ENCODE measurements around the gene TMEM31. TPM values are rescaled to one million over a fixed set of nuclear protein-coding genes. Genes with fewer than 3 reads are reported as not detected.

Gene TMEM31
- total and polyA plus RNA-seq, 9 of the 15 experiments (the other 6 are each of a cell fraction or from before 2014, with no cell fraction given) = 0.18 TPM; not detected in 8

DNA sequence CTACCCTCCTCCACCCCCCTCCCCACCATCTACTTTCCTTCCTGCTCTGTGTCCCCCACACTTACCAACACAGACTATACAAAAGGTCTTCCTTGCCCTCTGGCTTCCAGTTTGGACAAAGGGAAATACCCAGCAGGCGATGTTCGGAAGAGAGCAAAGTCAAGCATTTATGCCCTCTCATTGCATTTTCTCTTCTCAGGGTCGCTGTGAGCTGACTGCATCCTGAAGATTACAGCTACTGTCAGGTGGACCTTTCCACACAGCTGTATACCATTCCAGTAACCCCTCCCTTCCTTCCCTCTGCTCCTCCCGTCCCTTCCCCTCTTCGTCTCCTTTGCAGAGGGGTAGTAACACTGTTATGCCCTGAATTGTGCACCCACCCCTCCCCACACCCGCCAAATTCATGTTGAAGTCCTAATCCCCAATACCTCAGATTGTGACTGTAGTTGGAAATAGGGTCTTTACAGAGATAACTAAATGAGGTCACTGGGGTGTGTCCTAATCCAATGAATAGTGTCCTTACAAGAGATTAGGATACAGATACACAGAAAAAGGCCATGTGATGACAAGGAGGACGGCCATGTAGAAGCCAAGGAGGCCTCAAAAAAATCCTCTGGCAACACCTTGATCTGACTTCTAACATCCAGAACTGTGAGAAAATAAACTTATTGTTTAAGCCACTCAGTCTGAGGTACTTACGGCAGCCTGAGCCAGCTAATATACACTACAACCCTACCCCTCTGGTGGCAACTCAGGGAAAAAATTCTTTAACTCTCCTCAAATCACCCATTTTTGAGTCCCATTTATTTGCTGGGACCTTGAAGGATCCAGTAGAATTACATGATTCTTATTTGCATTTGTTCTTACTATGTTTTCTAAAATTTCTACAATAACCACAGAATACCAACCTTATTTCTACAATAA lies 35.9 kb upstream of the TMEM31 start (continued):
- TF ChIP-seq, protein P1, sequence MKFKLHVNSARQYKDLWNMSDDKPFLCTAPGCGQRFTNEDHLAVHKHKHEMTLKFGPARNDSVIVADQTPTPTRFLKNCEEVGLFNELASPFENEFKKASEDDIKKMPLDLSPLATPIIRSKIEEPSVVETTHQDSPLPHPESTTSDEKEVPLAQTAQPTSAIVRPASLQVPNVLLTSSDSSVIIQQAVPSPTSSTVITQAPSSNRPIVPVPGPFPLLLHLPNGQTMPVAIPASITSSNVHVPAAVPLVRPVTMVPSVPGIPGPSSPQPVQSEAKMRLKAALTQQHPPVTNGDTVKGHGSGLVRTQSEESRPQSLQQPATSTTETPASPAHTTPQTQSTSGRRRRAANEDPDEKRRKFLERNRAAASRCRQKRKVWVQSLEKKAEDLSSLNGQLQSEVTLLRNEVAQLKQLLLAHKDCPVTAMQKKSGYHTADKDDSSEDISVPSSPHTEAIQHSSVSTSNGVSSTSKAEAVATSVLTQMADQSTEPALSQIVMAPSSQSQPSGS (CRISPR knock-in tag; IDR thresholded peaks at IDR 0.05) = no peak
- TF ChIP-seq STAG1 (CRISPR knock-in tag; IDR thresholded peaks at IDR 0.05; ENCODE audit: borderline replicate concordance) (no peak), ZNF274 (IDR thresholded peaks at IDR 0.05; ENCODE audit: borderline replicate concordance, low read depth, low read length) (no peak), ILF3 (IDR thresholded peaks at IDR 0.05; ENCODE audit: borderline replicate concordance) (peak; percentile 5; the same call in 1 of the 2 replicates), PYGO2 (tag; IDR thresholded peaks at IDR 0.05) (no peak), CBX2 (IDR thresholded peaks at IDR 0.05; ENCODE audit: insufficient read depth, low read length, poor library complexity, severe bottlenecking) (no peak), ELF2 (CRISPR knock-in tag; IDR thresholded peaks at IDR 0.05) (0 out of 2 replicates have a peak, but pooled peaks have one; percentile 25), MYC (IDR thresholded peaks at IDR 0.05; ENCODE audit: low read depth, low read length) (no peak), MYC (CRISPR knock-in tag; IDR thresholded peaks at IDR 0.05; ENCODE audit: borderline replicate concordance, low read depth) (no peak), NR4A1 (CRISPR knock-in tag; IDR thresholded peaks at IDR 0.05) (no peak), NR4A1 (tag; IDR thresholded peaks at IDR 0.05) (no peak), ZNF778 (CRISPR knock-in tag; IDR thresholded peaks at IDR 0.05) (no peak), SMARCC2 (IDR thresholded peaks at IDR 0.05; ENCODE audit: low read depth) (no peak), CAMTA2 (CRISPR knock-in tag; conservative IDR thresholded peaks at IDR 0.05) (no peak), ZZZ3 (IDR thresholded peaks at IDR 0.05) (no peak), ARID1B (IDR thresholded peaks at IDR 0.05) (no peak), KLF1 (tag; IDR thresholded peaks at IDR 0.05) (no peak), POLR2A (conservative IDR thresholded peaks at IDR 0.05) (peak; percentile 66), POLR2B (IDR thresholded peaks at IDR 0.05; ENCODE audit: low read depth, partially characterized antibody) (peak; percentile 80), ZC3H11A (IDR thresholded peaks at IDR 0.05; ENCODE audit: low read depth, low read length) (no peak), NFATC3 (IDR thresholded peaks at IDR 0.05) (no peak), STAT5B (CRISPR knock-in tag; IDR thresholded peaks at IDR 0.05) (no peak)
- TF ChIP-seq, protein P2, sequence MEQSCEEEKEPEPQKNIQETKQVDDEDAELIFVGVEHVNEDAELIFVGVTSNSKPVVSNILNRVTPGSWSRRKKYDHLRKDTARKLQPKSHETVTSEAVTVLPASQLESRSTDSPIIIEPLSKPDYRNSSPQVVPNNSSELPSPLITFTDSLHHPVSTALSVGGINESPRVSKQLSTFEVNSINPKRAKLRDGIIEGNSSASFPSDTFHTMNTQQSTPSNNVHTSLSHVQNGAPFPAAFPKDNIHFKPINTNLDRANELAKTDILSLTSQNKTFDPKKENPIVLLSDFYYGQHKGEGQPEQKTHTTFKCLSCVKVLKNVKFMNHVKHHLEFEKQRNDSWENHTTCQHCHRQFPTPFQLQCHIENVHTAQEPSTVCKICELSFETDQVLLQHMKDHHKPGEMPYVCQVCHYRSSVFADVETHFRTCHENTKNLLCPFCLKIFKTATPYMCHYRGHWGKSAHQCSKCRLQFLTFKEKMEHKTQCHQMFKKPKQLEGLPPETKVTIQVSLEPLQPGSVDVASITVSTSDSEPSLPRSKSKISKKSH (CRISPR knock-in tag; IDR thresholded peaks at IDR 0.05) = no peak
- TF ChIP-seq, protein P3, sequence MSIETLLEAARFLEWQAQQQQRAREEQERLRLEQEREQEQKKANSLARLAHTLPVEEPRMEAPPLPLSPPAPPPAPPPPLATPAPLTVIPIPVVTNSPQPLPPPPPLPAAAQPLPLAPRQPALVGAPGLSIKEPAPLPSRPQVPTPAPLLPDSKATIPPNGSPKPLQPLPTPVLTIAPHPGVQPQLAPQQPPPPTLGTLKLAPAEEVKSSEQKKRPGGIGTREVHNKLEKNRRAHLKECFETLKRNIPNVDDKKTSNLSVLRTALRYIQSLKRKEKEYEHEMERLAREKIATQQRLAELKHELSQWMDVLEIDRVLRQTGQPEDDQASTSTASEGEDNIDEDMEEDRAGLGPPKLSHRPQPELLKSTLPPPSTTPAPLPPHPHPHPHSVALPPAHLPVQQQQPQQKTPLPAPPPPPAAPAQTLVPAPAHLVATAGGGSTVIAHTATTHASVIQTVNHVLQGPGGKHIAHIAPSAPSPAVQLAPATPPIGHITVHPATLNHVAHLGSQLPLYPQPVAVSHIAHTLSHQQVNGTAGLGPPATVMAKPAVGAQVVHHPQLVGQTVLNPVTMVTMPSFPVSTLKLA (conservative IDR thresholded peaks at IDR 0.05) = no peak
- TF ChIP-seq, protein P4, sequence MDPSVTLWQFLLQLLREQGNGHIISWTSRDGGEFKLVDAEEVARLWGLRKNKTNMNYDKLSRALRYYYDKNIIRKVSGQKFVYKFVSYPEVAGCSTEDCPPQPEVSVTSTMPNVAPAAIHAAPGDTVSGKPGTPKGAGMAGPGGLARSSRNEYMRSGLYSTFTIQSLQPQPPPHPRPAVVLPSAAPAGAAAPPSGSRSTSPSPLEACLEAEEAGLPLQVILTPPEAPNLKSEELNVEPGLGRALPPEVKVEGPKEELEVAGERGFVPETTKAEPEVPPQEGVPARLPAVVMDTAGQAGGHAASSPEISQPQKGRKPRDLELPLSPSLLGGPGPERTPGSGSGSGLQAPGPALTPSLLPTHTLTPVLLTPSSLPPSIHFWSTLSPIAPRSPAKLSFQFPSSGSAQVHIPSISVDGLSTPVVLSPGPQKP (CRISPR knock-in tag; IDR thresholded peaks at IDR 0.05) = no peak

Measured in K562 (cell line).